ENCODE results near the gene AGPAT3. TPM values are rescaled to one million over a fixed set of nuclear protein-coding genes. Genes with fewer than 3 reads are reported as not detected.

The AGPAT3 gene
- total RNA-seq, 4 donors from 2014 or later: 31.7 to 35.7 (median 33.0) TPM

DNA sequence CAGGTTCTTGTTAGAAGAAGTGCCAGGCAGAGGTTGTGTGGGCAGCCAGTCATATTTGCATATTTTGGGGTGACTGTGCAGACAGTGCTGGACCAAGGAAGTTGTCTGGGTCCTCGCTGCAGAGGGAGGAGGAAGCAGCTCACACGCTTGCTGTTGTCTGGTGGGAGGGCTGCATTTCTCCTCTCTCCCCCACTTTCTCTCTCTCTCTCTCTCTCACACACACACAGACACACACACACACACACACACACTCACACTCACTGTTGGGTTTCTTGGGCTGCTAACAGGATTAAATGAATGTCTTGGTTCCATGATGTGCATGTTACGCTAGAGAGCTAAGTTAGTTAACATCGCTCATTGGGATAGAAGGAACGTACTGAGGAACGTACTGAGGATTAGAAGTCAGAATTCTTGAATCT, 72.9 kb downstream of the AGPAT3 start:
- intact Hi-C loops (cut with DNase I): loop anchor here (5.0 to 10.0 kb wide), 2 partner anchors 73 to 131 kb away; partner anchors contain the start of gene AGPAT3
- Histone ChIP-seq H3K36me3 (peaks cover 0 to 61% (median 0%) of the 10 kb centered on the region in 3 donors), H3K4me1 (peaks cover 7 to 33% (median 14%) of the 10 kb centered on the region in 3 donors), H3K27ac (no peak overlapping the region), H3K4me3 (no peak overlapping the region), H3K9me3 (no peaks in the 10 kb centered on the region), H3K27me3 (no peaks in the 10 kb centered on the region)
- no peak for DNase-seq
- WGBS, 2 donors: 81 to 84% methylated on average over 5 to 6 of the region's 6 CpGs
- no peak for TF ChIP-seq POLR2A (IDR thresholded peaks at IDR 0.05)
- TF ChIP-seq, protein P1, sequence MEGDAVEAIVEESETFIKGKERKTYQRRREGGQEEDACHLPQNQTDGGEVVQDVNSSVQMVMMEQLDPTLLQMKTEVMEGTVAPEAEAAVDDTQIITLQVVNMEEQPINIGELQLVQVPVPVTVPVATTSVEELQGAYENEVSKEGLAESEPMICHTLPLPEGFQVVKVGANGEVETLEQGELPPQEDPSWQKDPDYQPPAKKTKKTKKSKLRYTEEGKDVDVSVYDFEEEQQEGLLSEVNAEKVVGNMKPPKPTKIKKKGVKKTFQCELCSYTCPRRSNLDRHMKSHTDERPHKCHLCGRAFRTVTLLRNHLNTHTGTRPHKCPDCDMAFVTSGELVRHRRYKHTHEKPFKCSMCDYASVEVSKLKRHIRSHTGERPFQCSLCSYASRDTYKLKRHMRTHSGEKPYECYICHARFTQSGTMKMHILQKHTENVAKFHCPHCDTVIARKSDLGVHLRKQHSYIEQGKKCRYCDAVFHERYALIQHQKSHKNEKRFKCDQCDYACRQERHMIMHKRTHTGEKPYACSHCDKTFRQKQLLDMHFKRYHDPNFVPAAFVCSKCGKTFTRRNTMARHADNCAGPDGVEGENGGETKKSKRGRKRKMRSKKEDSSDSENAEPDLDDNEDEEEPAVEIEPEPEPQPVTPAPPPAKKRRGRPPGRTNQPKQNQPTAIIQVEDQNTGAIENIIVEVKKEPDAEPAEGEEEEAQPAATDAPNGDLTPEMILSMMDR (IDR thresholded peaks at IDR 0.05): no peak

DNA sequence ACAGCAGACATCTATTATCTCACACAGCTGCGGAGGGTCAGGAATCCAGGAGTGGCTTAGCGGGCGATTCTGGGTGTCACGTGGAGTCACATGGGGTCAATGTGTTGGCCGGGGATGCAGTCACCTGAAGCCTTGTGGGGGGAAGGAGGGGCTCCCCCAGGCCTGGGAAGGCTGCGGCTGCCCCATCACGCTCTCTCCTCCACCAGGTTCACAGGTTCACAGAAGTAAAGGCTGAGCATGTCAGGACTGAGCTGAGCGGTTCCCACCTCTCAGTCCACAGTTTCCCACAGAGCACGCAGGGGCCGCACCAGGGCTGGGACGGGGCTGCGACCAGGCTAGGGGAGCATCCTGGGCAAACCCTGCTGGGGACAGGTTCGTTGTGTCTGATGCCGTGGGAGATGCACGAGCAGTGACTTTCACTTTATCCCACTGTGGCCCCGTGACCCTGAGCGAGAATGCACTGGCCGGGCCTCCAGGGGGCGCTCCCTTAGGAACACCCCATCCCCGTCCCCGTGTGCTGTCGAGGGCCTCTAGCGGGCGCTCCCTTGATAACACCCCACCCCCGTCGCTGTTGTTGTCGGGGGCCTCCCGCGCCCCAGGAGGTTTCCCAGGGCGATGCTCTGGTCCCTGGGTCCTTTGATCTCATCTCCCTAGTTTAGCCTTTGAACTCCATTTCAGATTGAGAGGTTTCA, 73.9 kb downstream of the AGPAT3 start:
- Histone ChIP-seq H3K9me3 (no peaks in the 10 kb centered on the region), H3K27me3 (no peaks in the 10 kb centered on the region), H3K36me3 (peaks cover 0 to 58% (median 0%) of the 10 kb centered on the region in 3 donors), H3K4me3 (peak overlapping the region; percentile 12 to 63 (median 43)), H3K4me1 (peaks cover 7 to 36% (median 14%) of the 10 kb centered on the region in 3 donors), H3K27ac (peak overlapping the region; percentile 48 to 70 (median 64))
- WGBS, 2 donors: 11 to 24% methylated on average over 5 to 11 of the region's 30 CpGs
- intact Hi-C loops (cut with DNase I): loop anchor here (5.0 to 10.0 kb wide), 2 partner anchors 74 to 132 kb away; partner anchors contain the start of gene AGPAT3
- TF ChIP-seq, protein P1 (IDR thresholded peaks at IDR 0.05): peak; percentile 88 to 98 (median 94)
- no peak for TF ChIP-seq POLR2A (IDR thresholded peaks at IDR 0.05)
- peak; percentile 13 for DNase-seq

DNA sequence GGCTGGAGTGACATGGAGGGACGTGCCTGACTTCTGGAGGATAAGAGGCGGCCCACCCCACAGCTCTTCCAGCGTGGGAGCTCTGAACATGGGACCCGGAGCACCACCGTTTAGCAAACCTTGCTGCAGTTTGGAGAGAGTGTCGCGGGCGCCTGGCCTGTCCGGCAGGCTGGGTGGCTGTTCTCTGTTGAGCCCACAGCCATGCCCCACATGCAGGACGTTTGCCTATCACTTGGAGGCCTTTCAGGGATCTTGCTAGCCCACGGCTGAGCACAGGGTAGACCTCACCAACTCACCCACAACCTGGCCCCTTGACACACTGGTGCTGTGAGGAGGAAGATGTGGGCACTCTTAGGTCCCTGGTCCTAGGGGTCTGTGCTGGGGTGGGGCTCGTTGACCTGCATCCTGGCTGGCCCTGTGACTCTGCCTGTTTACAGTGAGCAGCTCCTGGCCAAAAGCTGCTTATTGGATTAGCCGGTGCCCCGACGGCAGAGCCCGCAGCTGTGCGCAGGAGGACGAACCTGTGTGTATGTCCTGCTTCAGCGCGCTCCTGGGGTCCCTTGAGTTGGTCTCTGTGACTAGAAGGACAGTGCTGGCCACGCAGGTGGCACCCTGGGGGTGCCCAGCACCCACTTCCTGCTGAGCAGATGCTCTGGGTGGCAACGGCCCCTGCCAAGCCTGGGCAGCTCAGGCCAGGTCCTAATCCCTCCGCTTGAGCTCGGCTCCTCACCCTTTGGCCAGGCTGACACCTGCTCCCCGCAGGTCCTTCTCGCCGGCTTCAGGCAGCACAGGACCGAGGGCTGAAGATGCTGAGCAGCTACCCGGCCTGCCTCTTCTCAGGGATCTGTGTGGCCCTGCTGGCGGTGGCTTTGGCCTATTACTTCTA, 74.7 kb downstream of the AGPAT3 start:
- DNase-seq: no peak
- H3K27ac ChIP-seq: peak overlapping the region in 1 of 4 donors; percentile 68
- H3K4me1 ChIP-seq: peaks cover 10 to 44% (median 21%) of the 10 kb centered on the region in 3 donors
- no peaks in the 10 kb centered on the region for H3K27me3 ChIP-seq
- peaks cover 0 to 50% (median 0%) of the 10 kb centered on the region in 3 donors for H3K36me3 ChIP-seq
- TF ChIP-seq, protein P1 (IDR thresholded peaks at IDR 0.05): no peak
- TF ChIP-seq POLR2A (IDR thresholded peaks at IDR 0.05): no peak
- 80 to 100% methylated on average over 1 to 3 of the region's 30 CpGs for WGBS, 2 donors
- no peaks in the 10 kb centered on the region for H3K9me3 ChIP-seq
- peak overlapping the region in 1 of 4 donors; percentile 63 for H3K4me3 ChIP-seq
- intact Hi-C loops (cut with DNase I): loop anchor here (5.0 to 10.0 kb wide), 2 partner anchors 75 to 132 kb away; partner anchors contain the start of gene AGPAT3

DNA sequence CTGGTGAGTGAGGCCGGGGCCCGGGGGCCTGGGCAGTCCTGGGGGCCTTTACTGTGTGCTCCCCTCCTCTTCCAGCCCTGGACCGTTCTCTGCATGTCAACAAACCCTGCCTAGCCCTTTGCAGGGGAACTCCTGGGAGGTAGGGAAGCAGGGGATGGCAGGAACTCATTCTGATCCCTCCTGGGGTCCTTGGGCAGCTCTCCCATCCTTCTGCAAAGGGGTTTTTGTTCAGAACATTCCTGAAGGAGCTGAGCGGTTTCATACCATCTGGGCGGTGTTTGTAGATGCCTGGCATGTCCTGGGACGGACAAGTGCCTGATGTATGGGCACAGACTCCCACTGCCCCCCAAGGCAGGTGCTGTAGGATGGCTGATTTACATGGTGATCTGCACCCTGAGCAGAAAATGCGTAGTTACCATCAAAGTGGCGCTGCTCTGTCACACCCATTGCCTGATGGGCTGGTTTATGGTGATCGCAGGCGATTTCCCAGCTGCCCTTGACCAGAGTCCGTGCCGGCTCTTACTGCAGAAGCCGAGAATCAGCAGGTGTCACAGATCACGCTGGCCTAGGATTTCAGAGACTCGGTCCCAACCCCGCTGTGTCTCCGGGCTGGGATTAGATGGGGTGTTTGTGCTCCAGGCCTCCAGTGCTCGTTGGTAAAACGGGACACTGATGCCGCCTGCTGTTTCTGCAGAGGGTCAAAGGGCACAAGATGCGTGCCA, 75.5 kb downstream of the AGPAT3 start:
- H3K27me3 ChIP-seq: no peaks in the 10 kb centered on the region
- no peak overlapping the region for H3K27ac ChIP-seq
- 83 to 94% methylated on average over 3 to 17 of the region's 21 CpGs for WGBS, 2 donors
- intact Hi-C loops (cut with DNase I): no loop called here
- DNase-seq: no peak
- peaks cover 16 to 52% (median 28%) of the 10 kb centered on the region in 3 donors for H3K4me1 ChIP-seq
- TF ChIP-seq, protein P1 (IDR thresholded peaks at IDR 0.05): no peak
- no peak for TF ChIP-seq POLR2A (IDR thresholded peaks at IDR 0.05)
- H3K4me3 ChIP-seq: no peak overlapping the region
- peaks cover 0 to 43% (median 0%) of the 10 kb centered on the region in 3 donors for H3K36me3 ChIP-seq
- no peaks in the 10 kb centered on the region for H3K9me3 ChIP-seq

Data from esophagus squamous epithelium (tissue), 5 donors.